SK-N-MC (cell line): Measurements from ENCODE around the gene SLC1A5.

Experiments used
- EZH2 ChIP-seq: fragments of 200-600 bp; sonication (generic); IDR thresholded peaks from one replicate; pipeline ENCODE4 v1.6.1; 2017; ENCODE audit warnings: antibody characterized with exemption
- POLR2AphosphoS5 ChIP-seq: IDR thresholded peaks from 2 replicates; pipeline ENCODE4 v1.6.1; 2012; ENCODE audit warnings: mild to moderate bottlenecking, low read depth, low read length, borderline replicate concordance

DNA sequence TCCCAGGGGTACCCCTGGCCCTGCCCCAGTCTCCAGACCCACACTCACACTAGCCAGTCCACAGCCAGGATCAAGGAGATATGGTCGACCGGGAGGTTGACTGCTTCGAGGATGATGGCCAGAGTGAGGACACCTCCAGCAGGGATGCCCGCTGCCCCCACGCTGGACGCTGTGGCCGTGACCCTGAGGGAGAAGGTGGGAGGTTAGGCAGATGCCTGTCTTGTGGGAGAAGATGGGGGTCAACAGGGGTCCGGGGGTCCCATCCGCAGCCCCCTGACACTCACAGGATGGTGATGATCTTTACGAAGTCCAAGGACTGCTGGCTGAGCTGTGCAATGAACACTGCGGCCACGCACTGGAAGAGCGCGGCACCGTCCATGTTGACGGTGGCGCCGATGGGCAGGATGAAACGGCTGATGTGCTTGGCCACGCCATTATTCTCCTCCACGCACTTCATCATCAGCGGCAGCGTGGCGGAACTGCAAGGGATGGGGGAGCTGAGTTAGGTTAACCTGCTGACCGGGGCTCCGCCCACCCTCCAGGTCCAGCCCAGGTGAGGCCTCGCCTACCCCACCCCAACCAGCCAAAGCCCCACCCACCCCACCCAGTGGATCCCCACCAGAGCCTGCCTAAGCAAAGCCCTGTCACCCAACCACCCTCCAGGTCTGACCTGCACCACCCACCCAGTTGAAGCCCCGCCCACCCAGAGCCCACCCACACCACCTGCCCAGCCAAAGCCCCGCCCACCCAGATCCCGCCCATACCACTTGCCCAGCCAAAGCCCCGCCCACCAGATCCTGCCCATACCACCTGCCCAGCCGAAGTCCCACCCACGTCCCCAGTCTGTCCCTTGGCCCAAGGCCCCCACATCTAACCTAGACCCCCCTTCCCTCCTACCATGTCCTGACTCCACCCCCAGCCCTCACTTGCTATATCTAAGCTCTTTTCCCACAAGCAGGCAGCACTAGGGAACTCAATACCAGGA lies 11.2 kb downstream of the SLC1A5 start:
- TF ChIP-seq POLR2AphosphoS5 (no peak), EZH2 (no peak)
